MM.1S (cell line): ENCODE results near the gene GATAD2A.

Experiments
- DNase-seq: peaks from one replicate; pipeline ENCODE4 v3.0.0-alpha.2; 2015
- H2AFZ ChIP-seq: fragments of 300-600 bp; sonication (generic); 2 replicates; pipeline ENCODE4 v1.6.0; 2016; ENCODE audit warnings: antibody characterized with exemption, low read length
- H3F3A ChIP-seq: fragments of 300-600 bp; sonication (generic); 2 replicates; pipeline ENCODE4 v1.6.1; 2016; ENCODE audit warnings: mild to moderate bottlenecking, antibody characterized with exemption, low read length, moderate library complexity, mixed read lengths; ENCODE audit not compliant: insufficient read depth
- H3K27ac ChIP-seq: fragments of 300-600 bp; sonication (generic); 2 replicates; pipeline ENCODE4 v1.5.1; 2016; ENCODE audit warnings: mild to moderate bottlenecking, low read length
- H3K27me3 ChIP-seq: fragments of 300-600 bp; sonication (generic); replicated peaks from 2 replicates; pipeline ENCODE4 v1.6.0; 2016; ENCODE audit warnings: low read length; ENCODE audit not compliant: insufficient read depth
- H3K36me3 ChIP-seq: fragments of 300-600 bp; sonication (generic); replicated peaks from 2 replicates; pipeline ENCODE4 v1.6.1; 2016; ENCODE audit warnings: mild to moderate bottlenecking, low read length, mixed read lengths; ENCODE audit not compliant: insufficient read depth
- H3K4me1 ChIP-seq: fragments of 300-600 bp; sonication (generic); 2 replicates; pipeline ENCODE4 v1.6.1; 2016; ENCODE audit warnings: low read length, mixed read lengths
- H3K4me2 ChIP-seq: fragments of 300-600 bp; sonication (generic); 2 replicates; pipeline ENCODE4 v1.6.0; 2016; ENCODE audit warnings: low read depth, low read length
- H3K4me3 ChIP-seq: fragments of 300-600 bp; sonication (generic); 2 replicates; pipeline ENCODE4 v1.5.1; 2016; ENCODE audit warnings: low read length, mixed read lengths
- H3K79me2 ChIP-seq: fragments of 300-600 bp; sonication (generic); 2 replicates; pipeline ENCODE4 v1.6.1; 2016; ENCODE audit warnings: mixed run types, low read length, mixed read lengths
- H3K9ac ChIP-seq: fragments of 300-600 bp; sonication (generic); 2 replicates; pipeline ENCODE4 v1.6.1; 2016; ENCODE audit warnings: low read length, mixed read lengths
- H3K9me2 ChIP-seq: fragments of 300-600 bp; sonication (generic); replicated peaks from 2 replicates; pipeline ENCODE4 v1.6.1; 2016; ENCODE audit warnings: mild to moderate bottlenecking, low read length, mixed read lengths; ENCODE audit not compliant: insufficient read depth
- H3K9me3 ChIP-seq: fragments of 300-600 bp; sonication (generic); replicated peaks from 2 replicates; pipeline ENCODE4 v1.6.1; 2016; ENCODE audit warnings: mild to moderate bottlenecking, low read length, mixed read lengths; ENCODE audit not compliant: insufficient read depth
- H4K20me1 ChIP-seq: fragments of 300-600 bp; sonication (generic); 2 replicates; pipeline ENCODE4 v1.6.1; 2016; ENCODE audit warnings: mild to moderate bottlenecking, low read length, moderate library complexity, mixed read lengths; ENCODE audit not compliant: insufficient read depth
- EZH2 ChIP-seq: fragments of 300-600 bp; sonication (generic); optimal IDR thresholded peaks from 2 replicates; pipeline ENCODE3; 2017; ENCODE audit warnings: low read depth, mild to moderate bottlenecking, antibody characterized with exemption, low read length, mixed read lengths
- EZH2phosphoT487 ChIP-seq: fragments of 300-600 bp; sonication (generic); IDR thresholded peaks from 2 replicates; pipeline ENCODE4 v1.6.1; 2018; ENCODE audit warnings: antibody characterized with exemption, low read length
- TF ChIP-seq, protein P1 (sequence below): fragments of 300-600 bp; sonication (generic); IDR thresholded peaks from 2 replicates; pipeline ENCODE4 v1.5.1; 2016; ENCODE audit warnings: antibody characterized with exemption, low read length, mixed read lengths

The GATAD2A gene

DNA sequence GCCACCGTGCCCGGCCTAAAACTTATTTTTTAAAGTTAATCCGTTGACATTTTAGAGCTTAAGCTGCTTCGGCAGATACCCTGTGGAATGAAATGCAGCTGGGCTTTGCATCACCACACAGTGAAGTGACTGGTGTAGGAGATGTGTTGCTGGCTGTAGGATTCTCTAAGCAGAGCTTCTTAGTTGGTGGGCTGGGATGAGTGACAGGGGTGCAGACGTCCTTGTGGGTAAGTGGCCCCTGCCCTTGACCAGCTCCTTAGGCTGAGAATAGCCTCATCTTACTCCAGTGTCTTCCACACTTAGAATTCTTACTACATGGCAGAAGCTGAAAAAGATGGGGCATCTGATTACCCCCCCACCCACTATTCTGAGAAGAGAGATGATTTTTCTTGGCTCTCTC is 11.6 kb downstream of the GATAD2A start:
- no peaks in the 10 kb centered on the region for H3K9me2 ChIP-seq
- no peak overlapping the region for H3K4me3 ChIP-seq
- no peak overlapping the region for H3K4me2 ChIP-seq
- H3K4me1 ChIP-seq: no peaks in the 10 kb centered on the region
- H2AFZ ChIP-seq: no peak overlapping the region
- H3F3A ChIP-seq: no peaks in the 10 kb centered on the region
- DNase-seq: no peak
- H4K20me1 ChIP-seq: peaks cover 34% of the 10 kb centered on the region
- H3K79me2 ChIP-seq: peaks cover 97% of the 10 kb centered on the region
- H3K9ac ChIP-seq: no peak overlapping the region
- TF ChIP-seq EZH2 (no peak), EZH2phosphoT487 (no peak)
- TF ChIP-seq, protein P1, sequence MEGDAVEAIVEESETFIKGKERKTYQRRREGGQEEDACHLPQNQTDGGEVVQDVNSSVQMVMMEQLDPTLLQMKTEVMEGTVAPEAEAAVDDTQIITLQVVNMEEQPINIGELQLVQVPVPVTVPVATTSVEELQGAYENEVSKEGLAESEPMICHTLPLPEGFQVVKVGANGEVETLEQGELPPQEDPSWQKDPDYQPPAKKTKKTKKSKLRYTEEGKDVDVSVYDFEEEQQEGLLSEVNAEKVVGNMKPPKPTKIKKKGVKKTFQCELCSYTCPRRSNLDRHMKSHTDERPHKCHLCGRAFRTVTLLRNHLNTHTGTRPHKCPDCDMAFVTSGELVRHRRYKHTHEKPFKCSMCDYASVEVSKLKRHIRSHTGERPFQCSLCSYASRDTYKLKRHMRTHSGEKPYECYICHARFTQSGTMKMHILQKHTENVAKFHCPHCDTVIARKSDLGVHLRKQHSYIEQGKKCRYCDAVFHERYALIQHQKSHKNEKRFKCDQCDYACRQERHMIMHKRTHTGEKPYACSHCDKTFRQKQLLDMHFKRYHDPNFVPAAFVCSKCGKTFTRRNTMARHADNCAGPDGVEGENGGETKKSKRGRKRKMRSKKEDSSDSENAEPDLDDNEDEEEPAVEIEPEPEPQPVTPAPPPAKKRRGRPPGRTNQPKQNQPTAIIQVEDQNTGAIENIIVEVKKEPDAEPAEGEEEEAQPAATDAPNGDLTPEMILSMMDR: no peak
- H3K27ac ChIP-seq: no peak overlapping the region
- H3K9me3 ChIP-seq: no peaks in the 10 kb centered on the region
- H3K36me3 ChIP-seq: no peaks in the 10 kb centered on the region
- H3K27me3 ChIP-seq: no peaks in the 10 kb centered on the region

DNA sequence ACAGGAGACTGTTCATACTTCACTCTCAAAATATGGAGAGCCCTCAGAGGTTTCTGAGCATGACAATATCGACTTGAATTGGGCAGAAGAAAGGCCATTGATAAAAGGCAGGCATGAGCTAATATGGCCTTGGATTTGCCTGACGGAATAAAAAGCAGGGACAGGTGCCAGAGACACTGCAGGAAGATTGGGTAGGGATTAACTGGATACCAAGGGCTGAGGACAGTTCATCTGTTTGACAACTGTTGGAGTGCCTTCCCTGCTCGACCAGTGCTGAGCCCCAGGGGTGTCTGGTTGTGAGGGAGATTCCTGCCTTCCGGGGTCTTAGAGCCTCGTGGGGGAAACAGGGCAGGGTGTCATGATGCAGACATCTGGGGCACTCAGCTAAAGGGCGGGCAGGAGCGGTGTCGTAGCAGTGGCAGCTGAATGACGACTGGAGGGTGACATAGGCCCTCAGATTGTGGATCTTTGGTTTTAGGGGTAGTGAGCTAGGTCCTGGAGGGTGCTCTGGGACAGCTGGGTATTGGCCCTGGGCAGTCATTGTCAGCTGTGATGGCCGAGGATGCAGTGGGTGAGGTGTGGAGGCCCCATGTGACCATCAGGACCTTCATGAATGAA is 12.3 kb downstream of the GATAD2A start:
- Histone ChIP-seq H2AFZ (no peak overlapping the region), H3K79me2 (peaks cover 96% of the 10 kb centered on the region), H3K27ac (no peak overlapping the region), H3K9ac (no peak overlapping the region), H3K27me3 (no peaks in the 10 kb centered on the region), H3K36me3 (no peaks in the 10 kb centered on the region), H3K9me2 (no peaks in the 10 kb centered on the region), H3F3A (no peaks in the 10 kb centered on the region), H4K20me1 (peaks cover 33% of the 10 kb centered on the region), H3K4me3 (no peak overlapping the region), H3K4me1 (no peaks in the 10 kb centered on the region), H3K9me3 (no peaks in the 10 kb centered on the region), H3K4me2 (no peak overlapping the region)
- TF ChIP-seq EZH2phosphoT487 (no peak), EZH2 (no peak)
- TF ChIP-seq, protein P1: no peak
- DNase-seq: no peak

DNA sequence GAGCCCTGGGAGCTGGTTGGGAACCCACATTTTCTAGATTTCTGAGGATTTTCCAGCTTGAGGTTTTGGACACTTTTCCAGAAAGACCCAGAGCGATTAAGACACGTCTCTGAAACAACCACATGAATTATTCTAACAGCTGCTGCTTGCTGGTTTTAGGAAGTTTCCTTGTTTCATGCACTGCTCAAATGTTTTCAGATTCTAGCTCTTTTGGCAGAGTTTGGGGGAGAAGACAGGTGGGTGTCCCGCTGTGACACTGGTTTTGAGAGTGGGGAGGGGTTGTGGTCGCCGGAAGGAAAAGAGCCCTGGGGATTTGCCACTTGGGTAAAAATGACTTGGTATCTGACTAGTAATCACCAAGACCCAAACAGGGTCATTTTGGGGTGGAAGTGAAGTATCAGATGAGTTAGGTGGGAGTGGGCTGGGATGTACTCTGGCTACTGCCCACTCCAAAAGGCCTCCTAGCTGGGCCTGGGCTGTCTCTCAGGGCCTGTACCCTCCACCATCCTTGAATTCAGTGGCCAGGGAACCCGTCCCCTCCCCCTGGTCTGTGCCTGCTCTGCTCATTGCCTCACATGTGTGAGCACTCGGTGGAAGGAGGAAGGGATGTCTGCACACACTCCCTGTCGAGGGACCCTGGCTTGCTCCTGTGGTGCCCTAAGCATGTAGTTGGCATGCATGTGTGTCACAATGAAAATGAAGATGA is 13.2 kb downstream of the GATAD2A start:
- Histone ChIP-seq H3K9me3 (no peaks in the 10 kb centered on the region), H3F3A (no peaks in the 10 kb centered on the region), H3K4me2 (no peak overlapping the region), H3K27ac (no peak overlapping the region), H3K4me3 (no peak overlapping the region), H3K36me3 (no peaks in the 10 kb centered on the region), H3K79me2 (peaks cover 96% of the 10 kb centered on the region), H2AFZ (no peak overlapping the region), H3K4me1 (no peaks in the 10 kb centered on the region), H3K9ac (no peak overlapping the region), H3K27me3 (no peaks in the 10 kb centered on the region), H3K9me2 (no peaks in the 10 kb centered on the region), H4K20me1 (peaks cover 36% of the 10 kb centered on the region)
- TF ChIP-seq EZH2phosphoT487 (no peak), EZH2 (no peak)
- TF ChIP-seq, protein P1: no peak
- no peak for DNase-seq
